ENCODE measurements around the gene RPTOR. TPM values are rescaled to one million over a fixed set of nuclear protein-coding genes. Genes with fewer than 3 reads are reported as not detected.
A peak's percentile ranks its signal among the peaks of the same experiment; 100 is the strongest.

RPTOR gene
- total RNA-seq, 1 donor from 2014 or later: 53.7 TPM

DNA sequence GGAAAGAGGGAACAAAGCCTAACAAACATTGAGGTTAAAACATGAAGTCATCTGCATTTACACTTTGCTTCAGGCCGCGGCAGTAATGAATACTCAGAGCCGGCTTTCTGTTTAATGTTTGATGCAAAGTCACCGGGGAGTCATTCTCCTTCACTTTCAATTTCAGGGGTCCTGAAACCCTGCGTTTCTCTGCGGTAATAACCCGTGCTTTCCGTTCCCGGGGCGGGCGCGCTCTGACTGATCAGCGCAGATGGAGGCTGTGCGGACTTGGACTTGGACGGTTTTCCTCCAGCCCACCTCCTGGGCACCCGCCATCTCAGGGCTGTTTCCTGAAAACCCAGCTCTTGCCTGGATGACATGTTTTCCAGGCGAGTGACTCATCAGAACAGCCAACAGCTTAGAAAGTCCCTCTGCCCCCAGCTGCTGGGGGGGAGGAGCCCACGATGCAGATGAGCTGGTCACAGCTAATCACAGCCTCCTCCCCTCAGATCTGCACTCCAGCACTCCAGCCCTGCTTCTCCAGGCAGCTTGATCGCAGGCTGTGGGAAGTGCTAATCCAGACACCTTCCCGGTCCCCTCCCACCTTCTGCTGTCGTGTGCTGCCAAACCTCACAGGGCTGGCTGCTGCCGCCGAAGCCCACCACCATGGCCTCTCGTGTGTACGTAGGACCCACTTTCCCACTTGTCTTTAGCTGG is 288.4 kb downstream of the RPTOR start:
- Mint-ChIP-seq H3K27me3 (ENCODE audit: low read depth) (no peaks in the 10 kb centered on the region), H3K27ac (peak overlapping the region; percentile 97), H3K4me3 (peak overlapping the region; percentile 70), H3K36me3 (peaks cover 18% of the 10 kb centered on the region), H3K9me3 (no peaks in the 10 kb centered on the region), H3K4me1 (peaks cover 20% of the 10 kb centered on the region)
- TF ChIP-seq, protein P1, sequence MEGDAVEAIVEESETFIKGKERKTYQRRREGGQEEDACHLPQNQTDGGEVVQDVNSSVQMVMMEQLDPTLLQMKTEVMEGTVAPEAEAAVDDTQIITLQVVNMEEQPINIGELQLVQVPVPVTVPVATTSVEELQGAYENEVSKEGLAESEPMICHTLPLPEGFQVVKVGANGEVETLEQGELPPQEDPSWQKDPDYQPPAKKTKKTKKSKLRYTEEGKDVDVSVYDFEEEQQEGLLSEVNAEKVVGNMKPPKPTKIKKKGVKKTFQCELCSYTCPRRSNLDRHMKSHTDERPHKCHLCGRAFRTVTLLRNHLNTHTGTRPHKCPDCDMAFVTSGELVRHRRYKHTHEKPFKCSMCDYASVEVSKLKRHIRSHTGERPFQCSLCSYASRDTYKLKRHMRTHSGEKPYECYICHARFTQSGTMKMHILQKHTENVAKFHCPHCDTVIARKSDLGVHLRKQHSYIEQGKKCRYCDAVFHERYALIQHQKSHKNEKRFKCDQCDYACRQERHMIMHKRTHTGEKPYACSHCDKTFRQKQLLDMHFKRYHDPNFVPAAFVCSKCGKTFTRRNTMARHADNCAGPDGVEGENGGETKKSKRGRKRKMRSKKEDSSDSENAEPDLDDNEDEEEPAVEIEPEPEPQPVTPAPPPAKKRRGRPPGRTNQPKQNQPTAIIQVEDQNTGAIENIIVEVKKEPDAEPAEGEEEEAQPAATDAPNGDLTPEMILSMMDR (IDR thresholded peaks at IDR 0.05; ENCODE audit: unreplicated experiment): no peak
- peak; percentile 47 to 67 for DNase-seq (ENCODE audit: low spot score in 2 of 2, unreplicated experiment in 2 of 2)

DNA sequence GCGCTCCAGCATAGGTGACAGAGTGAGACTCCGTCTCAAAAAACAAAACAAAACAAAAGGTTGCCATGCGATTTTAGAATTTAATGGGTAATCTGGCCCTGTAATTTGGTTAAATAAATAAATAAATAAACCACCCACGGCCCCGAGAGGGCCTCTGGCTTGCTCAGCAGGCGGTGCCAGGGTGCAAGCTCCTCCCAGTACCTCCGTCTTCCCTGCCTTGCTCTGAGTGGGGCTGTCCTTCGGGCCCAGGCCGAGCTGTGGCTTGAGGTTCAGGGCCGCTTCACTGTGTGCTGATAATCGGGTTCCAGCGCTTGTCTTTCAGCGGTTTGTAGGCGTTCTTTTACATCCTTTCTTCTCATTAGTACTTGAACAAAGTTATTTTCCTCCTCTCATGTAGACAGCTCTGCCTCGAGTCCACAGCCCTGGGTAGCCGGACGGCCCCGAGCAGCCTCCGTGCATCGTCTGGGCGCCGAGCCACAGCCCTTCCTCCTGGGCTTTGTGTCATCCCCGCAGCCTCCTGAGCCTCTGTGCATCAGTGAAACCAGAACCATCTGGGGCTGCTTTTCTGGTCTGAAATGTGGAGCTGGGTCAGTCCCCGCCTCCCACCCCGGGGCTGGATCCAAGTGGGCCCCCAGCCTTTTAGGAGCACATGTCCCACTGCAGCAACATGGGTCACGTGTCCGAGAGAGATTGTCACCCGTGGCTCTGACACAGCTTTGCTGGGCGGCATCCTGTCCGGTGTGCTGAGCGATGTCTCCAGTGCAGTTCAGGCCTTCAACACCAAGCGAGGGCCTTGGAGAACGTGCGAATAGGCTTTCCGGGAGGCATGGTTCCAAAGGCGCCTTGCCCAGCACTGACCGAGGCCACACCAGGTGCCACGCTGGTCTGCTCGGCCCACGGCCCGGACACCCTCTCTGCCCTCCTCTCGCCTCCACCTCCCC is 289.6 kb downstream of the RPTOR start:
- DNase-seq (ENCODE audit: low spot score in 2 of 2, unreplicated experiment in 2 of 2): no peak
- Mint-ChIP-seq H3K4me1 (peaks cover 20% of the 10 kb centered on the region), H3K27me3 (ENCODE audit: low read depth) (no peaks in the 10 kb centered on the region), H3K27ac (peak overlapping the region; percentile 59), H3K36me3 (peaks cover 23% of the 10 kb centered on the region), H3K9me3 (no peaks in the 10 kb centered on the region), H3K4me3 (peak overlapping the region; percentile 30)
- TF ChIP-seq, protein P1 (IDR thresholded peaks at IDR 0.05; ENCODE audit: unreplicated experiment): no peak

DNA sequence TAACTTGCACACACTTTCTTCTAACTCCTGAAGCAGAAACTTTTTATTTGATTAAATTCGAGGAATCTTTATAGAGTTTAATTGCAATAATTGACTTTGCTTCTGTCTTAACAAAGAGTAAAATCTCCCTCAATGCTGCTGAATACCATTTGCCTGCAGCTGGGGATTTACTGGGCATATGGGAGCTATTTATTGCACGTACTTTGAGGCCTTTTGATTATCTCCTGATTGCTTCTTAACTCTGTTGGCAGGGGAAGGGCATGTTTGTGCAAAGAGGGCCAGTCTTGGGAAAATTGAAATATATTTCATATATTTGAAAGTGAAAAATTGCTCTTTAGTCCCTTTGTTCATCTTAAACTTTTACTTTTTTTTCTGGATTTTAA is 290.2 kb downstream of the RPTOR start:
- no peak overlapping the region for H3K27ac Mint-ChIP-seq
- H3K27me3 Mint-ChIP-seq (ENCODE audit: low read depth): no peaks in the 10 kb centered on the region
- peaks cover 23% of the 10 kb centered on the region for H3K36me3 Mint-ChIP-seq
- no peak for DNase-seq (ENCODE audit: low spot score in 2 of 2, unreplicated experiment in 2 of 2)
- no peak overlapping the region for H3K4me3 Mint-ChIP-seq
- TF ChIP-seq, protein P1 (IDR thresholded peaks at IDR 0.05; ENCODE audit: unreplicated experiment): no peak
- no peaks in the 10 kb centered on the region for H3K9me3 Mint-ChIP-seq
- peaks cover 20% of the 10 kb centered on the region for H3K4me1 Mint-ChIP-seq

DNA sequence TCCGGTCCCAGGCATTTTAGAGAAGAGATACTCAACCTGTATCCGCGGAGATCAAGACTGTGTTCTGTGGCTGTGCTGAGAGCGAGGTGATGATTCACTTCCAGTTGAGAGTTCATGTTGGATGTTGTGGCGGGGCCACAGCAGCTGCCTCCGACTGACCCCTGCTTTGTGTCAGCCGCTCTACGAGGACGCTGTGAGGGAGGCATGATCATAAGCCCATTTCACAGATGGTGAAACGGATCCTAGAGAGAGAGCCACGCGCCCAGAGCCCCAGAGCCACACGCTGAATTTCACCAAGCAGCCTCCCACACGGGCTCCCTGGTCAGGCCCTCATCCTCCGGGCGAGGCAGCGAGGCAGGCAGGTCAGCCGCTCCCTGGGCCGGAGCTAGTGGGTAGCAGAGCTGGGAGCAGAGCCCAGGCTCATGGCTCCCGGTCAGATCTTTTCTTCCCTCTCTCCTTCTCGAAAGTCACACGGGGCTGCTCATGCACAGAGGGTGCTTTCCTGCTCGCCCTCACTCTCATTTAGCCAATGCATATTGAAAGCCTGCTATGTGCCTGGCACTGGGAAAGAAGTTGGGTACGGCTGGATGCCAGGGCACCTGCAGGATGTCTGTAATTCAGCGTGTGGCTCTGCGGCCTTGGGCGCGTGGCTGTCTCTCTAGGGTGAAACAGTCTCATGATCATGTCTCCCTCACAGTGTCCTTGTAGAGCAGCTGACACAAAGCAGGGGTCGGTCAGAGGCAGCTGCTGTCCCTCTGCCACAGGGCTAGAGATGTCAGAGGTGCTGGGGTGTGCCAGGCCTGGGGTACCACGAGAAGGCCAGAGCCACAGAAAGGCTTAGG is 291.4 kb downstream of the RPTOR start:
- TF ChIP-seq, protein P1 (IDR thresholded peaks at IDR 0.05; ENCODE audit: unreplicated experiment): no peak
- H3K27me3 Mint-ChIP-seq (ENCODE audit: low read depth): no peaks in the 10 kb centered on the region
- H3K4me3 Mint-ChIP-seq: no peak overlapping the region
- no peak overlapping the region for H3K27ac Mint-ChIP-seq
- H3K9me3 Mint-ChIP-seq: no peaks in the 10 kb centered on the region
- H3K36me3 Mint-ChIP-seq: peaks cover 17% of the 10 kb centered on the region
- no peak for DNase-seq (ENCODE audit: low spot score in 2 of 2, unreplicated experiment in 2 of 2)
- peaks cover 20% of the 10 kb centered on the region for H3K4me1 Mint-ChIP-seq

DNA sequence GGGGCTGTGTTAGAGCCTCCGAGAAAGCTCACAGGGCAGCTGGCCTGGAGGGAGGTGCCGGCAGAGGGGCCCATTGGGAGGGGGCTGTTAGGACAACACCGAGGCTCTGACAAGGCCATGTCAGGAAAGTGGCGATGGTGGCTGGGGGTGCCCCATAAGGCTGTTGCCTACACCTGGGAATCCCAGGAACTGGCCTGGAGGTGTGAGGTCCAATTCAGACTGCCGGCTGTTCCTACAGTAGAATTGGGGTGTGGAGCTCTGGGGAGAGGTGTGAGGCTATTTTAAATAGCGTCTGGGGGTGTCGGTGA is 292.0 kb downstream of the RPTOR start:
- Mint-ChIP-seq H3K4me3 (no peak overlapping the region), H3K36me3 (peaks cover 15% of the 10 kb centered on the region), H3K27ac (no peak overlapping the region), H3K27me3 (ENCODE audit: low read depth) (no peaks in the 10 kb centered on the region), H3K9me3 (no peaks in the 10 kb centered on the region), H3K4me1 (peaks cover 20% of the 10 kb centered on the region)
- DNase-seq (ENCODE audit: low spot score in 2 of 2, unreplicated experiment in 2 of 2): no peak
- TF ChIP-seq, protein P1 (IDR thresholded peaks at IDR 0.05; ENCODE audit: unreplicated experiment): no peak

All from mesothelial cell of epicardium (in vitro differentiated cells).